Retinal pigment epithelial cell (primary cell): ENCODE results near the gene CLIC5.

Experiments
- DNase-seq: peaks from one replicate; pipeline ENCODE4 v3.0.0-alpha.2; 2010; ENCODE audit warnings: low read depth
- H3K4me3 ChIP-seq: 2 replicates; pipeline ENCODE4 v1.5.1; 2011; ENCODE audit warnings: mild to moderate bottlenecking, low read length, control low read depth, moderate library complexity
- TF ChIP-seq, protein P1 (sequence below): conservative IDR thresholded peaks from 2 replicates; pipeline ENCODE4 v1.5.1; 2011; ENCODE audit warnings: low read depth, low read length, control low read depth, inconsistent platforms

Gene CLIC5

DNA sequence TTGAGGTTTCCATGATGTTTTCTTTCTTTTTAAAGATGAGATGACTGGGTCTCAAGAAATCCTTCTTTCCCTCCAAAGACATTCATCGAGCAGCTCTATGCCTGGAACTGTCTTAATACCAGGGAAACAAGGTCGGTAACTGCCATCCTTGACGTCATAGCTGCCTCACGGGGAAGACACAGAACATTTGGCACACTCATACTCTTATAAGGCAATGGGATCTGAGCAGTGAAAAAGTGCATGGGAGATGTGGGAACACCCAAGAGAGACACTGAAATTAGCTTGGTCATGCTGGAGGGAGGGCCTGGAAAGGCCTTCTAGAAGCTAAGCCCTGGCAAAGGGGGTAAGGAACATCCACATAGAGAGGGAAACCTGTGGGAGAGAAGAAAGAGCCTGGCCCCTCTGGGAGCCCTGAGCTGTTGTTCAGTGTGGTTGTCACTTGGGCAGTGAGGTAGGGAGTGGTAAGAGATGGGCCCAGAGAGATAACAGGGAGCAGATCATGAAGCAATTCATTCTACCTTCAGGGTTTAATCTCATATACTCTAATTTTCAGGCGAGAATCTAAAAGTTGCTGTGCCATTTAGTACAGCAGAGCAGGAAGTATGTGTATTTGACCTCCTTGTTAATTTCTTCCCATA is 30.8 kb downstream of the CLIC5 start:
- no peak for DNase-seq
- H3K4me3 ChIP-seq: no peak overlapping the region
- TF ChIP-seq, protein P1, sequence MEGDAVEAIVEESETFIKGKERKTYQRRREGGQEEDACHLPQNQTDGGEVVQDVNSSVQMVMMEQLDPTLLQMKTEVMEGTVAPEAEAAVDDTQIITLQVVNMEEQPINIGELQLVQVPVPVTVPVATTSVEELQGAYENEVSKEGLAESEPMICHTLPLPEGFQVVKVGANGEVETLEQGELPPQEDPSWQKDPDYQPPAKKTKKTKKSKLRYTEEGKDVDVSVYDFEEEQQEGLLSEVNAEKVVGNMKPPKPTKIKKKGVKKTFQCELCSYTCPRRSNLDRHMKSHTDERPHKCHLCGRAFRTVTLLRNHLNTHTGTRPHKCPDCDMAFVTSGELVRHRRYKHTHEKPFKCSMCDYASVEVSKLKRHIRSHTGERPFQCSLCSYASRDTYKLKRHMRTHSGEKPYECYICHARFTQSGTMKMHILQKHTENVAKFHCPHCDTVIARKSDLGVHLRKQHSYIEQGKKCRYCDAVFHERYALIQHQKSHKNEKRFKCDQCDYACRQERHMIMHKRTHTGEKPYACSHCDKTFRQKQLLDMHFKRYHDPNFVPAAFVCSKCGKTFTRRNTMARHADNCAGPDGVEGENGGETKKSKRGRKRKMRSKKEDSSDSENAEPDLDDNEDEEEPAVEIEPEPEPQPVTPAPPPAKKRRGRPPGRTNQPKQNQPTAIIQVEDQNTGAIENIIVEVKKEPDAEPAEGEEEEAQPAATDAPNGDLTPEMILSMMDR: no peak

DNA sequence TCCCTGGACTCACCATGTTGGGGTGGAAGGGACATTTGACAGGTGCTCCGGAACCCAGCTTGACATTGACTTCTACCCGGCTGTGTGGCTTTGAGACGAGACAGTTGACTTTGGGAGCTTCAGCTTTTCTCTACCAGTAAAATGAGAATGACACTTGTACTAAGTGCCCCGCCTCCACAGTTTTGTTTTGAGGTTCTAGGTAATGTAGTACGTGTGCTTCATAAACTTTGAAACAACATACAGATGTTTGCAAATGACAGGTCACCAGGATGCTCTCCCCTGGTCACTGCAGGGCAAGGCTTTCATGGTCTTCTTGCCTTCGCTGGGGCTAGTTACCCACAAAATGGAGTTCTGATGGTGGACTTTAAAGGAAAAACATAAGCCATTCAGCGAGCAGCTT is 31.3 kb downstream of the CLIC5 start:
- TF ChIP-seq, protein P1: no peak
- no peak for DNase-seq

DNA sequence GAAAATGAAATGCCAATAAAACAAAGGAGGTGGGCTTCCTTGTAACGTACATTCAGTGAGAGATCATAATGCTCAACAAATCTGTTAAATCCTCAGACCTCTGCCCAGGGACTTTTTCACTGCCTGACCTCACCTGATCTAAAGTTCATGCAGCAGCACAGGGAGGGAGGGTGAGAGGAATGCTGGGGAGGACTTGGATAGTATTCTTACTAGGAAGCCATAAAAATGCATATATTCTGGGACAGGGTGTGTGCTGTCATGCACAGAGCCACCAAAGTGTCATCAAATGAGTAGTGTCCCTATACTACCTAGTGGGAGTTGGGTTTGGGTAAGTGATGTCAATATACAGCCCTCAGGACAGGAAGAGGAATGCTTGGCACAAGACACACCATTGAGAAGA is 32.6 kb downstream of the CLIC5 start:
- no peak for DNase-seq
- H3K4me3 ChIP-seq: no peak overlapping the region
- TF ChIP-seq, protein P1: no peak

More for the DNA sequence above, 31.3 kb downstream of the CLIC5 start:
- H3K4me3 ChIP-seq: no peak overlapping the region

DNA sequence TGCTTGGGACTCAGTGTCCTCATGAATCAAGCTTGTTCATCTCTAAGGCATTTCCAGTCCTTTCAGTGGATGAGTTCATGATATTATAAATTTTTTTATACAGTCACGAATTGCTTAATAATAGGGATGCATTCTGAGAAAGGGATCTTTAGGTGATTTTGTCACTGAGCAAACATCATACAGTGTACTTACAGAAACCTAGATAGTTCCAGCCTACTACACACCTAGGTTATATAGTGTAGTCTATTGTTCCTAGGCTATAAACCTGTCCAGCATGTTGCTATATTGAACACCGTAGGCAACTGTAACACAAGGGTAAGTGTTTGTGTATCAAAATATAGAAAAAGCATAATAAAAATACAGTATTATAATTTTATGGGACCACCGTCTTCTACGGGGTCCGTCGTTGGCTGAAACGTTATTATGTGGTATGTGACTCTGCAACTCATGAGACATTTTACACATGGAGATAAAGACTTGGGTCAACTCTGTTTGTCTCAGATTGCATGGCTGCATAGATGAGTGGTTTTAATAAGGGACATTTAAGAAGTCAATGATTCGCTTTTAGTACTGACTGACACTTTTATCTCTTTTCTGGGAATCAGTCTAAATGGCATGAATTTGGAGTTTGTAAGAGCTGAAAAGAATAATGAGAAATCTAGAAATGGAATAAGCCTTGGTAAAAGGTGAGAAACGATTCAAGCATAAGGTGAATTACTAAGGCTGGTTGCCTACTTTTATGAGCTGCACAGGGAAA is 33.2 kb downstream of the CLIC5 start:
- TF ChIP-seq, protein P1: no peak
- DNase-seq: no peak
- no peak overlapping the region for H3K4me3 ChIP-seq

DNA sequence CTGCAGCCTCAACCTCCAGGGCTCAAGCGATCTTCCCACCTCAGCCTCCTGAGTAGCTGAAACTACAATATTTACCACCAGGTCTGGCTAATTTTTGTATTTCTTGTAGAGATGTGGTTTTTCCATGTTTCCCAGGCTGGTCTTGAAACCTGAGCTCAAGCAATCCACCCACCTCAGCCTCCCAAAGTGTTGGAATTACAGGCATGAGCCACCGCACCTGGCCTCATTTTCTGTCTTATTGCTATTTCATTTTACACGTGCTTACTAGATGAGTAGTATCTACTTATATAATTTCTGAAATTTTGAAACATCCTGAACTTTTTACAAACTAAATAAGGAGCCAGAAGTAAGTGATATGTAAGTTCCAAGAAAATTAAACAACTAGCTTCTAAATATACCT is 34.6 kb downstream of the CLIC5 start:
- no peak overlapping the region for H3K4me3 ChIP-seq
- TF ChIP-seq, protein P1: no peak
- no peak for DNase-seq

DNA sequence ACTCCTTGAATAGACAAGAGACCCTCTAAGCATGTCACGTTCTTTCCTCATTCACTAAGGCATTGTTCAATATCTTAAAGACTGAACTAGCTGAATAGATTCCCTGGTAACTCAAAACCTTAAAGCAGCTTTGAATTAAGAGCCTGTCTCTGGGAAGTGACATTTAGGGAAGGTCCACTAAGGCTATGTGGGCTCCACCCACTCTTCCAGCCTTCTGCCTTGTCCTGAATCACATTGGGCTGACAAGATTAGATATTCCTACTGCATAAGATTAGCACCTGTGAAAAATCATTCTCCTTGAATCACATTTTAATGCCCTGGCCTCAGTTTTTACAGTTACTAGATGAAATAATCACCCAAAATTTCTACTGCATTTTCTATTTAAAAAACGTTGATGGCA is 36.3 kb downstream of the CLIC5 start:
- no peak for DNase-seq
- TF ChIP-seq, protein P1: no peak
- H3K4me3 ChIP-seq: no peak overlapping the region

DNA sequence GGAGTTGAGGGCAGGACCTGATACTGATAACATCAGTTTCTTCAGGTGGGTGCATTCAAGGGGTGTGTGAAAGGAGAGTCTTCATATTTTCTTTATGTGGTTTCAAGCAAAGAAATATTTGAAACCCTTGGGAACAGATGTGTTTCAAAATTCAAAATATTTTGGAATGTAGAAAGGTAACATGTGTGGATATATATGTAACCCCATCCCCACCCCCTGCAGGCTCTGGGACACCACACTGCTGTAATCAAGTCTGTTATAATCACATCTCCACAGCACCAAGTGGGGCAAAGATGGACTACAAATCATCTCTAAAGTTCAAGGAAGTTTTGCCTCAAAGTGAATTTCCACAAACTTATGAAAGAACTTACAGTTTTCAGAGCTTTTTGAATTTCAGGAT is 41.1 kb downstream of the CLIC5 start:
- TF ChIP-seq, protein P1: no peak
- H3K4me3 ChIP-seq: no peak overlapping the region
- no peak for DNase-seq
